A673 (cell line): ENCODE measurements around the gene RAPGEF2. TPM values are rescaled to one million over a fixed set of nuclear protein-coding genes. Genes with fewer than 3 reads are reported as not detected.
A peak's percentile ranks its signal among the peaks of the same experiment; 100 is the strongest.

Experiments
- BruUV-seq: library from RNA; stranded (reverse); fragments of 400-500 nt; replicated peaks from 2 replicates; lab custom pipeline; 2021; lab: Mats Ljungman, UMichigan
- CTCF ChIA-PET: fragments of 300-600 bp; sonication (Branson Sonifier 250); formaldehyde crosslinking; loops from one replicate; lab custom pipeline; 2022; ENCODE audit warnings: antibody characterized with exemption; lab: Charles Lee
- POLR2A ChIA-PET: fragments of 300-600 bp; sonication (Branson Sonifier 250); formaldehyde crosslinking; loops from one replicate; lab custom pipeline; 2022; ENCODE audit warnings: antibody characterized with exemption; ENCODE audit not compliant: low non-redundant PET; lab: Charles Lee
- DNase-seq: peaks from one replicate; pipeline ENCODE4 v3.0.0-alpha.2; 2015; ENCODE audit warnings: low spot score
- H3K27ac ChIP-seq: fragments of 200-600 bp; sonication (generic); 2 replicates; pipeline ENCODE4 v1.5.1; 2016; ENCODE audit warnings: mixed run types, low read depth, mild to moderate bottlenecking, mixed read lengths, antibody characterized with exemption, low read length; ENCODE audit not compliant: poor library complexity, severe bottlenecking
- H3K27me3 ChIP-seq: fragments of 200-600 bp; sonication (generic); replicated peaks from 2 replicates; pipeline ENCODE4 v1.6.1; 2017; ENCODE audit warnings: mixed run types, low read depth, mild to moderate bottlenecking, mixed read lengths, antibody characterized with exemption, low read length; ENCODE audit not compliant: insufficient read depth, poor library complexity
- H3K36me3 ChIP-seq: fragments of 200-600 bp; sonication (generic); 2 replicates; pipeline ENCODE4 v1.6.1; 2016; ENCODE audit warnings: mixed run types, mild to moderate bottlenecking, mixed read lengths, antibody characterized with exemption, low read length; ENCODE audit not compliant: insufficient read depth, poor library complexity, severe bottlenecking
- H3K4me1 ChIP-seq: fragments of 200-600 bp; sonication (generic); 2 replicates; pipeline ENCODE4 v1.6.1; 2017; ENCODE audit warnings: mixed run types, mild to moderate bottlenecking, mixed read lengths, antibody characterized with exemption, low read length; ENCODE audit not compliant: insufficient read depth, poor library complexity, severe bottlenecking
- H3K4me3 ChIP-seq: fragments of 200-600 bp; sonication (generic); 2 replicates; pipeline ENCODE4 v1.5.1; 2016; ENCODE audit warnings: low read depth, mixed run types, mild to moderate bottlenecking, mixed read lengths, low read length; ENCODE audit not compliant: poor library complexity, severe bottlenecking
- H3K9me3 ChIP-seq: fragments of 200-600 bp; sonication (generic); 2 replicates; pipeline ENCODE4 v1.6.1; 2016; ENCODE audit warnings: mixed run types, low read depth, mild to moderate bottlenecking, mixed read lengths, antibody characterized with exemption, low read length; ENCODE audit not compliant: poor library complexity, severe bottlenecking
- CTCF ChIP-seq: fragments of 300-800, 200-600 bp; sonication (generic); conservative IDR thresholded peaks from 2 replicates; pipeline ENCODE4 v1.5.1; 2017; ENCODE audit warnings: low read depth, mild to moderate bottlenecking, antibody characterized with exemption, low read length, moderate library complexity, mixed read lengths
- EZH2 ChIP-seq: fragments of 200-600 bp; sonication (generic); IDR thresholded peaks from 2 replicates; pipeline ENCODE4 v1.6.1; 2017; ENCODE audit warnings: borderline replicate concordance, low read depth, mild to moderate bottlenecking, mixed read lengths, antibody characterized with exemption, low read length; ENCODE audit not compliant: poor library complexity, severe bottlenecking
- intact Hi-C: fragments of 100-400 bp; cut with micrococcal nuclease; formaldehyde crosslinking; loops from one replicate; pipeline ENCODE4 v1.10.0; 2022; ENCODE audit not compliant: unreplicated experiment
- total RNA-seq: library from RNA; stranded (reverse); gene quantifications from 2 replicates; pipeline ENCODE4 v1.2.3, GENCODE V29; 2021

RAPGEF2 gene
- total RNA-seq, 1 experiment from 2014 or later: 31.9 TPM

- peak overlapping the region; percentile 61 for H3K27ac ChIP-seq
- H3K27me3 ChIP-seq: no peaks in the 10 kb centered on the region
- no peaks in the 10 kb centered on the region for H3K36me3 ChIP-seq
- H3K4me1 ChIP-seq: peaks cover 38% of the 10 kb centered on the region
- intact Hi-C loops: no loop called here
- no peak for TF ChIP-seq CTCF
- no peak for TF ChIP-seq EZH2
- ChIA-PET POLR2A (interaction anchor here (0.6 kb wide), 1 partner anchor 211 kb away, joined by 3 read pairs; no protein-coding TSS in a partner anchor), CTCF (interaction anchor here (0.6 kb wide), 1 partner anchor 130 kb away, joined by 3 read pairs; no protein-coding TSS in a partner anchor)
- peak; percentile 74 for DNase-seq
- H3K9me3 ChIP-seq: no peaks in the 10 kb centered on the region
- no TSS peak for BruUV-seq
- H3K4me3 ChIP-seq: no peak overlapping the region
Measured at GRCh38 chr4:159252491-159252890, 149.6 kb downstream of the RAPGEF2 start.

- Histone ChIP-seq H3K27ac (no peak overlapping the region), H3K9me3 (no peaks in the 10 kb centered on the region), H3K4me3 (no peak overlapping the region), H3K4me1 (peaks cover 17% of the 10 kb centered on the region), H3K36me3 (no peaks in the 10 kb centered on the region), H3K27me3 (no peaks in the 10 kb centered on the region)
- no TSS peak for BruUV-seq
- no peak for DNase-seq
- intact Hi-C loops: no loop called here
- ChIA-PET CTCF (interaction anchor here (1.1 kb wide), 1 partner anchor 12 kb away, joined by 3 read pairs; no protein-coding TSS in a partner anchor), POLR2A (no interaction called here)
- peak; percentile 33; the same call in 1 of the 2 replicates for TF ChIP-seq CTCF
- TF ChIP-seq EZH2: no peak
Measured at GRCh38 chr4:159256037-159256436, 153.2 kb downstream of the RAPGEF2 start.

- intact Hi-C loops: no loop called here
- peaks cover 12% of the 10 kb centered on the region for H3K4me1 ChIP-seq
- H3K27me3 ChIP-seq: no peaks in the 10 kb centered on the region
- H3K27ac ChIP-seq: no peak overlapping the region
- no TSS peak for BruUV-seq
- no peak for DNase-seq
- no peak for TF ChIP-seq CTCF
- no peak for TF ChIP-seq EZH2
- POLR2A ChIA-PET: no interaction called here
- H3K4me3 ChIP-seq: no peak overlapping the region
- no peaks in the 10 kb centered on the region for H3K9me3 ChIP-seq
- no peaks in the 10 kb centered on the region for H3K36me3 ChIP-seq
- CTCF ChIA-PET: no interaction called here
Measured at GRCh38 chr4:159258889-159259560, 156.1 kb downstream of the RAPGEF2 start.
